Diencephalon (tissue), 1 donor: ENCODE data around the gene USP17L25. TPM values are rescaled to one million over a fixed set of nuclear protein-coding genes. Genes with fewer than 3 reads are reported as not detected.

Experiments
- total RNA-seq: library from RNA; depleted of rRNA; stranded (reverse); fragments of >200 nt; gene quantifications from one replicate; pipeline ENCODE4 v1.2.3, GENCODE V29; 2014

USP17L25 gene, protein sequence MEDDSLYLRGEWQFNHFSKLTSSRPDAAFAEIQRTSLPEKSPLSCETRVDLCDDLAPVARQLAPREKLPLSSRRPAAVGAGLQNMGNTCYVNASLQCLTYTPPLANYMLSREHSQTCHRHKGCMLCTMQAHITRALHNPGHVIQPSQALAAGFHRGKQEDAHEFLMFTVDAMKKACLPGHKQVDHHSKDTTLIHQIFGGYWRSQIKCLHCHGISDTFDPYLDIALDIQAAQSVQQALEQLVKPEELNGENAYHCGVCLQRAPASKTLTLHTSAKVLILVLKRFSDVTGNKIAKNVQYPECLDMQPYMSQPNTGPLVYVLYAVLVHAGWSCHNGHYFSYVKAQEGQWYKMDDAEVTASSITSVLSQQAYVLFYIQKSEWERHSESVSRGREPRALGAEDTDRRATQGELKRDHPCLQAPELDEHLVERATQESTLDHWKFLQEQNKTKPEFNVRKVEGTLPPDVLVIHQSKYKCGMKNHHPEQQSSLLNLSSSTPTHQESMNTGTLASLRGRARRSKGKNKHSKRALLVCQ
- total RNA-seq = not detected

DNA sequence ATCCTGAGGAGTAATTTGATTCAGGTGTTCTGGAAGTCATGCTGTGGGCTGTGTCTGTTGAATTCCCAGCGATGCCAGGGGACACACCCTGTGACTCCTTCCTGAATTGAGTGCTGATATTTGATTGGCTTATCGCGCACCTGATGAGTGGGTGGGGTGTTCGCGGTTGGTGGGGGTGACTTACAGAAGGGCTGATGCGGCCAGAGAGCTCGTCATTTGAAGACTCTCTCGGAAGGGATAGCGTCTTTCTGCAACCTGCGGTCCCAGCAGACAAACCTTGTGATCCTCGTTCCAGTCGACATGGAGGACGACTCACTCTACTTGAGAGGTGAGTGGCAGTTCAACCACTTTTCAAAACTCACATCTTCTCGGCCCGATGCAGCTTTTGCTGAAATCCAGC is at the start of gene USP17L25:
Gene USP17L25 (plus strand): TSS at position 301 of the 400 bp plus-strand sequence. CDS start 0 bp downstream, at position 301.

DNA sequence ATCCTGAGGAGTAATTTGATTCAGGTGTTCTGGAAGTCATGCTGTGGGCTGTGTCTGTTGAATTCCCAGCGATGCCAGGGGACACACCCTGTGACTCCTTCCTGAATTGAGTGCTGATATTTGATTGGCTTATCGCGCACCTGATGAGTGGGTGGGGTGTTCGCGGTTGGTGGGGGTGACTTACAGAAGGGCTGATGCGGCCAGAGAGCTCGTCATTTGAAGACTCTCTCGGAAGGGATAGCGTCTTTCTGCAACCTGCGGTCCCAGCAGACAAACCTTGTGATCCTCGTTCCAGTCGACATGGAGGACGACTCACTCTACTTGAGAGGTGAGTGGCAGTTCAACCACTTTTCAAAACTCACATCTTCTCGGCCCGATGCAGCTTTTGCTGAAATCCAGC is 4.8 kb upstream of the USP17L25 start, which contains the start of gene USP17L24:
Gene USP17L24 (plus strand): TSS at position 301 of the 400 bp plus-strand sequence. CDS start 0 bp downstream, at position 301.

DNA sequence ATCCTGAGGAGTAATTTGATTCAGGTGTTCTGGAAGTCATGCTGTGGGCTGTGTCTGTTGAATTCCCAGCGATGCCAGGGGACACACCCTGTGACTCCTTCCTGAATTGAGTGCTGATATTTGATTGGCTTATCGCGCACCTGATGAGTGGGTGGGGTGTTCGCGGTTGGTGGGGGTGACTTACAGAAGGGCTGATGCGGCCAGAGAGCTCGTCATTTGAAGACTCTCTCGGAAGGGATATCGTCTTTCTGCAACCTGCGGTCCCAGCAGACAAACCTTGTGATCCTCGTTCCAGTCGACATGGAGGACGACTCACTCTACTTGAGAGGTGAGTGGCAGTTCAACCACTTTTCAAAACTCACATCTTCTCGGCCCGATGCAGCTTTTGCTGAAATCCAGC is 4.6 kb downstream of the USP17L25 start, which contains the start of gene USP17L26:
Gene USP17L26 (plus strand): TSS at position 301 of the 400 bp plus-strand sequence. CDS start 0 bp downstream, at position 301.

DNA sequence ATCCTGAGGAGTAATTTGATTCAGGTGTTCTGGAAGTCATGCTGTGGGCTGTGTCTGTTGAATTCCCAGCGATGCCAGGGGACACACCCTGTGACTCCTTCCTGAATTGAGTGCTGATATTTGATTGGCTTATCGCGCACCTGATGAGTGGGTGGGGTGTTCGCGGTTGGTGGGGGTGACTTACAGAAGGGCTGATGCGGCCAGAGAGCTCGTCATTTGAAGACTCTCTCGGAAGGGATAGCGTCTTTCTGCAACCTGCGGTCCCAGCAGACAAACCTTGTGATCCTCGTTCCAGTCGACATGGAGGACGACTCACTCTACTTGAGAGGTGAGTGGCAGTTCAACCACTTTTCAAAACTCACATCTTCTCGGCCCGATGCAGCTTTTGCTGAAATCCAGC is 9.4 kb downstream of the USP17L25 start, which contains the start of gene USP17L5:
Gene USP17L5 (plus strand): TSS at position 301 of the 400 bp plus-strand sequence. CDS start 0 bp downstream, at position 301.

DNA sequence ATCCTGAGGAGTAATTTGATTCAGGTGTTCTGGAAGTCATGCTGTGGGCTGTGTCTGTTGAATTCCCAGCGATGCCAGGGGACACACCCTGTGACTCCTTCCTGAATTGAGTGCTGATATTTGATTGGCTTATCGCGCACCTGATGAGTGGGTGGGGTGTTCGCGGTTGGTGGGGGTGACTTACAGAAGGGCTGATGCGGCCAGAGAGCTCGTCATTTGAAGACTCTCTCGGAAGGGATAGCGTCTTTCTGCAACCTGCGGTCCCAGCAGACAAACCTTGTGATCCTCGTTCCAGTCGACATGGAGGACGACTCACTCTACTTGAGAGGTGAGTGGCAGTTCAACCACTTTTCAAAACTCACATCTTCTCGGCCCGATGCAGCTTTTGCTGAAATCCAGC is 14.1 kb downstream of the USP17L25 start, which contains the start of gene USP17L27:
Gene USP17L27 (plus strand): TSS at position 301 of the 400 bp plus-strand sequence. CDS start 0 bp downstream, at position 301.

DNA sequence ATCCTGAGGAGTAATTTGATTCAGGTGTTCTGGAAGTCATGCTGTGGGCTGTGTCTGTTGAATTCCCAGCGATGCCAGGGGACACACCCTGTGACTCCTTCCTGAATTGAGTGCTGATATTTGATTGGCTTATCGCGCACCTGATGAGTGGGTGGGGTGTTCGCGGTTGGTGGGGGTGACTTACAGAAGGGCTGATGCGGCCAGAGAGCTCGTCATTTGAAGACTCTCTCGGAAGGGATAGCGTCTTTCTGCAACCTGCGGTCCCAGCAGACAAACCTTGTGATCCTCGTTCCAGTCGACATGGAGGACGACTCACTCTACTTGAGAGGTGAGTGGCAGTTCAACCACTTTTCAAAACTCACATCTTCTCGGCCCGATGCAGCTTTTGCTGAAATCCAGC is 18.9 kb downstream of the USP17L25 start, which contains the start of gene USP17L28:
Gene USP17L28 (plus strand): TSS at position 301 of the 400 bp plus-strand sequence. CDS start 0 bp downstream, at position 301.

DNA sequence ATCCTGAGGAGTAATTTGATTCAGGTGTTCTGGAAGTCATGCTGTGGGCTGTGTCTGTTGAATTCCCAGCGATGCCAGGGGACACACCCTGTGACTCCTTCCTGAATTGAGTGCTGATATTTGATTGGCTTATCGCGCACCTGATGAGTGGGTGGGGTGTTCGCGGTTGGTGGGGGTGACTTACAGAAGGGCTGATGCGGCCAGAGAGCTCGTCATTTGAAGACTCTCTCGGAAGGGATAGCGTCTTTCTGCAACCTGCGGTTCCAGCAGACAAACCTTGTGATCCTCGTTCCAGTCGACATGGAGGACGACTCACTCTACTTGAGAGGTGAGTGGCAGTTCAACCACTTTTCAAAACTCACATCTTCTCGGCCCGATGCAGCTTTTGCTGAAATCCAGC is 23.6 kb downstream of the USP17L25 start, which contains the start of gene USP17L29:
Gene USP17L29 (plus strand): TSS at position 301 of the 400 bp plus-strand sequence. CDS start 0 bp downstream, at position 301.

DNA sequence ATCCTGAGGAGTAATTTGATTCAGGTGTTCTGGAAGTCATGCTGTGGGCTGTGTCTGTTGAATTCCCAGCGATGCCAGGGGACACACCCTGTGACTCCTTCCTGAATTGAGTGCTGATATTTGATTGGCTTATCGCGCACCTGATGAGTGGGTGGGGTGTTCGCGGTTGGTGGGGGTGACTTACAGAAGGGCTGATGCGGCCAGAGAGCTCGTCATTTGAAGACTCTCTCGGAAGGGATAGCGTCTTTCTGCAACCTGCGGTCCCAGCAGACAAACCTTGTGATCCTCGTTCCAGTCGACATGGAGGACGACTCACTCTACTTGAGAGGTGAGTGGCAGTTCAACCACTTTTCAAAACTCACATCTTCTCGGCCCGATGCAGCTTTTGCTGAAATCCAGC is 33.1 kb downstream of the USP17L25 start, which contains the start of gene USP17L30:
Gene USP17L30 (plus strand): TSS at position 301 of the 400 bp plus-strand sequence. CDS start 0 bp downstream, at position 301.

Other genes starting within 250 kb of the USP17L25 start
- not detected for gene FAM90A26, start 159.5 kb upstream of the USP17L25 start, total RNA-seq
- gene USP17L10, start 119.3 kb upstream of the USP17L25 start, total RNA-seq = not detected
- not detected for gene USP17L11, start 114.5 kb upstream of the USP17L25 start, total RNA-seq
- not detected for gene USP17L12, start 109.8 kb upstream of the USP17L25 start, total RNA-seq
- gene USP17L13, start 105.0 kb upstream of the USP17L25 start, total RNA-seq = not detected
- gene USP17L15, start 95.5 kb upstream of the USP17L25 start, total RNA-seq = not detected
- gene USP17L17, start 86.0 kb upstream of the USP17L25 start, total RNA-seq = not detected
- not detected for gene USP17L18, start 81.3 kb upstream of the USP17L25 start, total RNA-seq
- not detected for gene USP17L19, start 76.5 kb upstream of the USP17L25 start, total RNA-seq
- not detected for gene USP17L20, start 71.8 kb upstream of the USP17L25 start, total RNA-seq
- gene USP17L21, start 67.0 kb upstream of the USP17L25 start, total RNA-seq = not detected
- not detected for gene USP17L22, start 62.3 kb upstream of the USP17L25 start, total RNA-seq
- gene USP17L24, start 4.7 kb upstream of the USP17L25 start, total RNA-seq = not detected
- not detected for gene USP17L26, start 4.7 kb downstream of the USP17L25 start, total RNA-seq
- not detected for gene USP17L5, start 9.5 kb downstream of the USP17L25 start, total RNA-seq
- gene USP17L27, start 14.2 kb downstream of the USP17L25 start, total RNA-seq = not detected
- not detected for gene USP17L28, start 19.0 kb downstream of the USP17L25 start, total RNA-seq
- gene USP17L29, start 23.7 kb downstream of the USP17L25 start, total RNA-seq = not detected
- gene USP17L30, start 33.2 kb downstream of the USP17L25 start, total RNA-seq = not detected
- not detected for gene DEFB131A, start 114.5 kb downstream of the USP17L25 start, total RNA-seq